Small intestine (tissue), 7 donors: ENCODE measurements around the gene CAPN15. TPM values are rescaled to one million over a fixed set of nuclear protein-coding genes. Genes with fewer than 3 reads are reported as not detected.

ENCODE experiments used
- DNase-seq, 2 donors: peaks; one replicate each; pipeline versions ENCODE4 v3.0.0 to v3.0.0-alpha.2; 2013
- FAIRE-seq: peaks from 2 replicates; lab custom pipeline; 2012; peaks lifted over from hg19 to GRCh38; lab: Jason Lieb, UNC
- H3K27ac ChIP-seq, 3 donors: one replicate each; pipeline ENCODE4 v1.5.1; 2013; ENCODE audit warnings: low read length in 2 of 3, mild to moderate bottlenecking in 2 of 3, control low read depth in 1 of 3, inconsistent platforms in 1 of 3, low read depth in 1 of 3, moderate library complexity in 1 of 3
- H3K27me3 ChIP-seq, 3 donors: one replicate each; pipeline ENCODE4 v1.6.1; 2013; ENCODE audit warnings: low read length in 3 of 3, inconsistent platforms in 1 of 3; ENCODE audit not compliant: control insufficient read depth in 3 of 3, insufficient read depth in 3 of 3
- H3K36me3 ChIP-seq, 3 donors: one replicate each; pipeline ENCODE4 v1.6.1; 2013; ENCODE audit warnings: low read length in 3 of 3, inconsistent platforms in 1 of 3, low read depth in 1 of 3, mild to moderate bottlenecking in 1 of 3, moderate library complexity in 1 of 3; ENCODE audit not compliant: control insufficient read depth in 3 of 3, insufficient read depth in 2 of 3
- H3K4me1 ChIP-seq, 3 donors: one replicate each; pipeline ENCODE4 v1.6.1; 2013; ENCODE audit warnings: low read length in 2 of 3, inconsistent platforms in 1 of 3, low read depth in 1 of 3, mild to moderate bottlenecking in 1 of 3, moderate library complexity in 1 of 3; ENCODE audit not compliant: control insufficient read depth in 3 of 3, insufficient read depth in 2 of 3
- H3K4me3 ChIP-seq, 3 donors: one replicate each; pipeline ENCODE4 v1.5.1; 2013; ENCODE audit warnings: low read length in 3 of 3, control low read depth in 1 of 3, inconsistent platforms in 1 of 3, low read depth in 1 of 3, mild to moderate bottlenecking in 1 of 3, moderate library complexity in 1 of 3
- H3K9me3 ChIP-seq, 2 donors: one replicate each; pipeline ENCODE4 v1.6.1; 2013; ENCODE audit warnings: low read depth in 1 of 2, low read length in 1 of 2; ENCODE audit not compliant: control insufficient read depth in 2 of 2, insufficient read depth in 1 of 2
- WGBS, 3 donors: extraction: QIAGEN DNeasy Blood & Tissue Kit; methylation state at CpG; one replicate each; pipeline ENCODE4 v1.1.7; 2013; 5-methylcytosine and 5-hydroxymethylcytosine counted together
- polyA plus RNA-seq, 4 donors: library from polyadenylated mRNA; stranded (reverse) in 3 of 4; unstranded in 1 of 4; fragments of 200-250 nt in 3 of 4; fragments of 120-200 nt in 1 of 4; gene quantifications; one replicate each; pipeline versions ENCODE4 v1.2.1 to v1.2.3, GENCODE V29; 2013
- donor health status: healthy with polysubstance abuse.
- donor health status: control.
- donor health status: control.
- donor health status: Bipolar disorder and iron deficiency.
- donor health status: healthy.

Gene CAPN15
- polyA plus RNA-seq, 4 donors: 51.3 to 105 (median 70.2) TPM

- peak within 1 kb of the TSS; percentile 63 to 93 (median 68) for H3K4me3 ChIP-seq
- peaks cover 0 to 28% (median 0%) of the 10 kb centered on the region in 3 donors for H3K36me3 ChIP-seq
- H3K27me3 ChIP-seq: no peaks in the 10 kb centered on the region
- 2 to 4% (median 3%) methylated on average over 53 to 87 of the region's 87 CpGs for WGBS, 3 donors
- DNase-seq (peak in 1 of 2 donors; percentile 89), FAIRE-seq (no peak)
- H3K4me1 ChIP-seq: peaks cover 4 to 40% (median 13%) of the 10 kb centered on the region in 3 donors
- peak within 1 kb of the TSS; percentile 39 to 64 (median 44) for H3K27ac ChIP-seq
- H3K9me3 ChIP-seq: no peaks in the 10 kb centered on the region
Observed at GRCh38 chr16:569445-570254, 42.1 kb downstream of the CAPN15 start, which contains the start of gene PIGQ. TSS of gene PIGQ (plus strand) at chr16:569968. CDS start at chr16:574075, 4,107 bp downstream.

DNA sequence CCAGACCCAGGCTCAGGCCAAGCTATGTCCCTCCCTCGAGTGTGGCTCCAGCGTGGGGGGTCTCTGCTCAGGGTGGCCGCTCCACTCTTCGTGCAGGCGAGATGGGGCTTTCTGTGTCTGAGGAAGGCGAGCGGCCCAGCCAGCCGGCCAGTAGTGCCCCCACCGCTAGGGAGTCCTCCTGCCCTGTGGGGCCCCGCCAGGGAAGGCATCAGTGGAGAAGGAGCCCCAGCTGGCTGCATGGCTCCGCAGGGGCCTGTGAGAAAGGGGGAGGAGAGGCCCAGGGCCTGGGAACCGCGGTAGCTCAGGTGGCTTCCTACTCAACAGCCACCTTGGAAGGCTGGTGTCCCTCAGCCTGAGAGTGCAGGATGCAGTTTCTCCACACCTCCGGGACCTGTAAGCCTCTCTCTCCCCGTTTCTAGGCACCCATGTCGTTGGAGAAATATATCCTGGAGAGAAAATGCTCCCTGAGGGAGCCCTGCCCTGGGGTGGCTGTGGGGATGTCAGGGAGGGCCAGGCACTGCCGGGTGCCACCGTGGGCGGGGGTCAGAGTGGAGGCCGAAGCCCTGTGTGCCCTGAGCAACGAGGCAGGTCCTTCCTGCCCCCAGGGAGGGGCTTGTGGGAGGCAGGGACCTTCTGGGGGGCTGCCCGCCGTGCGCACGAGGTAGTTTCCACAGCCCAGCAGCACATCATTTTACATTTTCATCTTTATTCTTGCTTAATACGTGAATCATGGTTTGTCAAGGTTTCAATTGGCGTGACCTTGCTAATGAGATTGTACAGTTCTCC lies 45.5 kb downstream of the CAPN15 start:
- no peak overlapping the region for H3K27ac ChIP-seq
- FAIRE-seq: no peak
- H3K4me1 ChIP-seq: peaks cover 4 to 14% (median 7%) of the 10 kb centered on the region in 3 donors
- H3K27me3 ChIP-seq: no peaks in the 10 kb centered on the region
- H3K36me3 ChIP-seq: peaks cover 0 to 57% (median 0%) of the 10 kb centered on the region in 3 donors
- no peaks in the 10 kb centered on the region for H3K9me3 ChIP-seq
- WGBS, 3 donors: 86 to 89% (median 88%) methylated on average over 27 of the region's 27 CpGs
- no peak overlapping the region for H3K4me3 ChIP-seq
- DNase-seq: no peak

GRCh38 chr16:574021-574760 lies 46.7 kb downstream of the CAPN15 start:
- Histone ChIP-seq H3K27ac (no peak overlapping the region), H3K36me3 (peaks cover 0 to 63% (median 0%) of the 10 kb centered on the region in 3 donors), H3K4me1 (peaks cover under 1 to 2% (median 1%) of the 10 kb centered on the region in 3 donors), H3K9me3 (no peaks in the 10 kb centered on the region), H3K4me3 (no peak overlapping the region), H3K27me3 (no peaks in the 10 kb centered on the region)
- WGBS, 3 donors: 86 to 92% (median 91%) methylated on average over 41 to 46 of the region's 46 CpGs
- DNase-seq (no peak), FAIRE-seq (no peak)

DNA sequence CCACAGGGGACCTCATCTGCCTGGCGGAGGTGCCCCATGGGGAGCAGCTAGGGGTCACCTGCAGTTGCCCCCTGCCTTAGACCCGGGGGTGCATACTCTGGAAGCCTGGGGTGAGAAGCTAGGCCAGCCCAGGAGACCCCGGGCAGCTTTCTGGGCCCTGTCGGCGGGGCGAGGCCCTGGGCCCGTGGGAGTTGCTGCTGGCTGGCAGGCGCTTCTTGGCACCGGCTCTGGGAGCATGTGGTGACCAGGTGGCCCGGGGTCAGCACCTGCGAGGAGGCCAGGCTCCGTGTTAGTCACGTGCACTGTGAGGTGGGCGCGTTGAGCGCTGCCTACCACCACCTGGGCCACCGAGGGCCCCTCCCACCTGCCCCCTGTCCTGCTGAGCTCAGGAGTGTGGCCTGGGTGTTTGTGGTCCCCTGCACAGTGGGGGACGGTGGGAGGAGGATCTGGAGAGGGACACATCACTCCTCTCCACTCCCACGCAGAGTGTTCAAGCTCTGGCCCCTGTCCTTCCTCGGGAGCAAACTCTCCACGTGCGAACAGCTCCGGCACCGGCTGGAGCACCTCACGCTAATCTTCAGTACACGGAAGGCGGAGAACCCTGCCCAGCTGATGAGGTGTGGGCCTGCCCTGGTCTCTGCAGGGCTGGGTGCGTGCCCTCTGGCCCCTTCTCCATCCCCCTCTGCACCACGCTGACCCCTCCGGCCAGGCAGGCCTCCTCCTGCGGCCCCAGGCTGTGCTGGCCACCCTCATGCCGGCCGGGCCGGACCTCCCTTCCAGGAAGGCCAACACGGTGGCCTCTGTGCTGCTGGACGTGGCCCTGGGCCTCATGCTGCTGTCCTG lies 48.1 kb downstream of the CAPN15 start:
- H3K9me3 ChIP-seq: no peaks in the 10 kb centered on the region
- FAIRE-seq (no peak), DNase-seq (no peak)
- H3K4me1 ChIP-seq: no peaks in the 10 kb centered on the region
- H3K36me3 ChIP-seq: peaks cover 0 to 72% (median 0%) of the 10 kb centered on the region in 3 donors
- H3K4me3 ChIP-seq: no peak overlapping the region
- no peak overlapping the region for H3K27ac ChIP-seq
- H3K27me3 ChIP-seq: no peaks in the 10 kb centered on the region
- WGBS, 3 donors: 88 to 93% (median 92%) methylated on average over 31 to 36 of the region's 36 CpGs

GRCh38 chr16:576197-576822 lies 48.8 kb downstream of the CAPN15 start:
- Histone ChIP-seq H3K27me3 (no peaks in the 10 kb centered on the region), H3K36me3 (peaks cover 0 to 78% (median 0%) of the 10 kb centered on the region in 3 donors), H3K9me3 (no peaks in the 10 kb centered on the region), H3K27ac (no peak overlapping the region), H3K4me3 (no peak overlapping the region), H3K4me1 (no peaks in the 10 kb centered on the region)
- 81 to 86% (median 85%) methylated on average over 20 to 21 of the region's 21 CpGs for WGBS, 3 donors
- FAIRE-seq: no peak
- DNase-seq: no peak

- 51 to 71% (median 63%) methylated on average over 8 of the region's 8 CpGs for WGBS, 3 donors
- Histone ChIP-seq H3K4me1 (no peaks in the 10 kb centered on the region), H3K36me3 (peaks cover 0 to 77% (median 0%) of the 10 kb centered on the region in 3 donors), H3K9me3 (no peaks in the 10 kb centered on the region), H3K4me3 (no peak overlapping the region), H3K27me3 (no peaks in the 10 kb centered on the region), H3K27ac (no peak overlapping the region)
- no peak for DNase-seq
- FAIRE-seq: no peak
Observed at GRCh38 chr16:576823-577201, 49.3 kb downstream of the CAPN15 start.

GRCh38 chr16:577796-578195 lies 50.3 kb downstream of the CAPN15 start:
- Histone ChIP-seq H3K36me3 (peaks cover 0 to 76% (median 0%) of the 10 kb centered on the region in 3 donors), H3K27ac (no peak overlapping the region), H3K4me3 (no peak overlapping the region), H3K4me1 (no peaks in the 10 kb centered on the region), H3K27me3 (no peaks in the 10 kb centered on the region), H3K9me3 (no peaks in the 10 kb centered on the region)
- DNase-seq (no peak), FAIRE-seq (no peak)
- WGBS, 3 donors: 94 to 96% (median 95%) methylated on average over 10 to 13 of the region's 13 CpGs
